ENCODE data around the gene POU2F2. TPM values are rescaled to one million over a fixed set of nuclear protein-coding genes. Genes with fewer than 3 reads are reported as not detected.
A peak's percentile ranks its signal among the peaks of the same experiment; 100 is the strongest.

Gene POU2F2
- total RNA-seq, 2 donors from 2014 or later, result 1.8 to 2.6 TPM

GRCh38 chr19:42176990-42177685 is 44.9 kb upstream of the POU2F2 start:
- no peak overlapping the region for H3K4me3 ChIP-seq (ENCODE audit: low read length)
- TF ChIP-seq, protein P1, sequence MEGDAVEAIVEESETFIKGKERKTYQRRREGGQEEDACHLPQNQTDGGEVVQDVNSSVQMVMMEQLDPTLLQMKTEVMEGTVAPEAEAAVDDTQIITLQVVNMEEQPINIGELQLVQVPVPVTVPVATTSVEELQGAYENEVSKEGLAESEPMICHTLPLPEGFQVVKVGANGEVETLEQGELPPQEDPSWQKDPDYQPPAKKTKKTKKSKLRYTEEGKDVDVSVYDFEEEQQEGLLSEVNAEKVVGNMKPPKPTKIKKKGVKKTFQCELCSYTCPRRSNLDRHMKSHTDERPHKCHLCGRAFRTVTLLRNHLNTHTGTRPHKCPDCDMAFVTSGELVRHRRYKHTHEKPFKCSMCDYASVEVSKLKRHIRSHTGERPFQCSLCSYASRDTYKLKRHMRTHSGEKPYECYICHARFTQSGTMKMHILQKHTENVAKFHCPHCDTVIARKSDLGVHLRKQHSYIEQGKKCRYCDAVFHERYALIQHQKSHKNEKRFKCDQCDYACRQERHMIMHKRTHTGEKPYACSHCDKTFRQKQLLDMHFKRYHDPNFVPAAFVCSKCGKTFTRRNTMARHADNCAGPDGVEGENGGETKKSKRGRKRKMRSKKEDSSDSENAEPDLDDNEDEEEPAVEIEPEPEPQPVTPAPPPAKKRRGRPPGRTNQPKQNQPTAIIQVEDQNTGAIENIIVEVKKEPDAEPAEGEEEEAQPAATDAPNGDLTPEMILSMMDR (conservative IDR thresholded peaks at IDR 0.05), result peak; percentile 72
- H3K4me1 ChIP-seq (ENCODE audit: control insufficient read depth, insufficient read depth, low read length), result no peaks in the 10 kb centered on the region
- no peaks in the 10 kb centered on the region for H3K9me3 Mint-ChIP-seq
- no peak overlapping the region for H3K27ac Mint-ChIP-seq
- peaks cover 5% of the 10 kb centered on the region for H3K4me1 Mint-ChIP-seq
- no peaks in the 10 kb centered on the region for H3K36me3 ChIP-seq (ENCODE audit: control insufficient read depth, insufficient read depth, low read length)
- 1 to 10% methylated on average over 7 to 60 of the region's 66 CpGs for whole genome bisulfite sequencing, 2 experiments (ENCODE audit: insufficient coverage in 1 of 2, insufficient read length in 1 of 2)
- peak; percentile 91 for DNase-seq
- H3K4me3 Mint-ChIP-seq, result no peak overlapping the region
- H3K9me3 ChIP-seq (ENCODE audit: control insufficient read depth, low read length), result no peaks in the 10 kb centered on the region
- no peak overlapping the region for H3K27ac ChIP-seq (ENCODE audit: low read depth, low read length)
- no peak overlapping the region for H3K9ac ChIP-seq (ENCODE audit: extremely low read depth, low read length, poor library complexity, severe bottlenecking)
- H3K36me3 Mint-ChIP-seq (ENCODE audit: low read depth), result no peaks in the 10 kb centered on the region
- H3K27me3 ChIP-seq (ENCODE audit: control insufficient read depth, insufficient read depth, low read length, poor library complexity, severe bottlenecking), result peaks cover 94% of the 10 kb centered on the region
- H3K27me3 Mint-ChIP-seq (ENCODE audit: insufficient read depth), result peaks cover 49% of the 10 kb centered on the region

- Histone ChIP-seq H3K27ac (ENCODE audit: low read depth, low read length) (no peak overlapping the region), H3K4me3 (ENCODE audit: low read length) (peak overlapping the region; percentile 70), H3K9me3 (ENCODE audit: control insufficient read depth, low read length) (no peaks in the 10 kb centered on the region), H3K27me3 (ENCODE audit: control insufficient read depth, insufficient read depth, low read length, poor library complexity, severe bottlenecking) (peaks cover 91% of the 10 kb centered on the region), H3K36me3 (ENCODE audit: control insufficient read depth, insufficient read depth, low read length) (no peaks in the 10 kb centered on the region), H3K9ac (ENCODE audit: extremely low read depth, low read length, poor library complexity, severe bottlenecking) (no peak overlapping the region), H3K4me1 (ENCODE audit: control insufficient read depth, insufficient read depth, low read length) (no peaks in the 10 kb centered on the region)
- 0 to 2% methylated on average over 11 to 31 of the region's 31 CpGs for WGBS, 2 experiments (ENCODE audit: insufficient coverage in 1 of 2, insufficient read length in 1 of 2)
- peaks cover 5% of the 10 kb centered on the region for H3K4me1 Mint-ChIP-seq
- no peaks in the 10 kb centered on the region for H3K36me3 Mint-ChIP-seq (ENCODE audit: low read depth)
- TF ChIP-seq, protein P1 (conservative IDR thresholded peaks at IDR 0.05), result no peak
- no peak for DNase-seq
- no peaks in the 10 kb centered on the region for H3K9me3 Mint-ChIP-seq
- H3K27me3 Mint-ChIP-seq (ENCODE audit: insufficient read depth), result peaks cover 48% of the 10 kb centered on the region
- H3K27ac Mint-ChIP-seq, result no peak overlapping the region
- H3K4me3 Mint-ChIP-seq, result peak overlapping the region; percentile 49
Measured at GRCh38 chr19:42176649-42176989, 44.4 kb upstream of the POU2F2 start.

DNA sequence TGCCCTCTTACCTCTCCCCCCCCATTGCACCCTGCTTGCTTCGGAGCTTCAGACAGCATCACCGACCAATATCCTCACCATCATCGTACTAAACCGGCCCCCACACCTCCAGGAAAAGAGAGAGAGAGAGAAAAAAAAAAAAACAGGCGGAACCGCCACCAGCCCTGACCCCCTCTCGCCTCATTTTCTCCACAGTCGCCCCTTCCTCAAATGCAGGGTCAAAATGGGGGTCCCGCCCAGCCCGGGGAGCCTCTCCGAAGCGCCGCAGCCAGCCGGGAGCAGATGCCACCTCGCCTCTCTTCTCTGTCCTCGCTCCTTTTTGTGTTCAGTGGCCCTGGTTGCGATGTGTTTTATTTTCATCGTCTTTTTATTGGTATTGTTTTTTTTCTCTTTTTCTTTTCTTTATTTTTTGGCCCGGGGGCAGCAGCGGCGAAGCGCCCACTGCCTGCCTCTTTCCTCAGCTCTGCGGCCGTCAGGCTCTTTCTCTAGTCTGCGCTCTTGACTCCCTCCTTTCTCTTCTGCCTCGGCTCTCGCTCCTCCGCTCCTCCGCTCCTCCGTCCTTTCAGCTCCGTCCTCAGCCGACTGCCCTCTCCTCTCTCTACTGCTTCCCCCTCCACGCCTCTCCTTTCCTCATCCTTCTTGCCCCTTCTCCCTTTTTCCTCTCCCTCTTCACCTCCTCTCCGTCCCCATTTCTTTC is 43.9 kb upstream of the POU2F2 start:
- H3K27ac ChIP-seq (ENCODE audit: low read depth, low read length), result no peak overlapping the region
- no peak overlapping the region for H3K27ac Mint-ChIP-seq
- TF ChIP-seq, protein P1 (conservative IDR thresholded peaks at IDR 0.05), result no peak
- no peaks in the 10 kb centered on the region for H3K36me3 ChIP-seq (ENCODE audit: control insufficient read depth, insufficient read depth, low read length)
- peaks cover 5% of the 10 kb centered on the region for H3K4me1 Mint-ChIP-seq
- H3K4me3 Mint-ChIP-seq, result peak overlapping the region; percentile 49
- H3K27me3 ChIP-seq (ENCODE audit: control insufficient read depth, insufficient read depth, low read length, poor library complexity, severe bottlenecking), result peaks cover 88% of the 10 kb centered on the region
- H3K9me3 ChIP-seq (ENCODE audit: control insufficient read depth, low read length), result no peaks in the 10 kb centered on the region
- H3K9ac ChIP-seq (ENCODE audit: extremely low read depth, low read length, poor library complexity, severe bottlenecking), result no peak overlapping the region
- no peaks in the 10 kb centered on the region for H3K36me3 Mint-ChIP-seq (ENCODE audit: low read depth)
- H3K27me3 Mint-ChIP-seq (ENCODE audit: insufficient read depth), result peaks cover 47% of the 10 kb centered on the region
- H3K9me3 Mint-ChIP-seq, result no peaks in the 10 kb centered on the region
- WGBS, 2 experiments (ENCODE audit: insufficient coverage in 1 of 2, insufficient read length in 1 of 2), result 2 to 4% methylated on average over 14 to 34 of the region's 34 CpGs
- peak; percentile 65 for DNase-seq
- H3K4me3 ChIP-seq (ENCODE audit: low read length), result peak overlapping the region; percentile 70
- no peaks in the 10 kb centered on the region for H3K4me1 ChIP-seq (ENCODE audit: control insufficient read depth, insufficient read depth, low read length)

All from endodermal cell (in vitro differentiated cells).